ENCODE measurements around the gene SNX22.

- TF ChIP-seq ARNTL (CRISPR knock-in tag; IDR thresholded peaks at IDR 0.05; ENCODE audit: borderline replicate concordance, low read depth) (no peak), RARB (CRISPR knock-in tag; IDR thresholded peaks at IDR 0.05) (no peak), ZC3H10 (CRISPR knock-in tag; IDR thresholded peaks at IDR 0.05) (no peak), CSDC2 (CRISPR knock-in tag; IDR thresholded peaks at IDR 0.05) (no peak), BACH2 (CRISPR knock-in tag; IDR thresholded peaks at IDR 0.05; ENCODE audit: borderline replicate concordance) (no peak), PATZ1 (CRISPR knock-in tag; IDR thresholded peaks at IDR 0.05; ENCODE audit: borderline replicate concordance) (no peak), ZFP3 (CRISPR knock-in tag; IDR thresholded peaks at IDR 0.05) (no peak)
Observed at GRCh38 chr15:64149893-64150578, 1.5 kb upstream of the SNX22 start.
